GM12865 (cell line): ENCODE measurements around the gene PKP1.

Experiments used
- DNase-seq: peaks from one replicate; pipeline ENCODE4 v3.0.0; 2010; ENCODE audit warnings: low read depth
- H3K4me3 ChIP-seq: 2 replicates; pipeline ENCODE4 v1.5.1; 2011; ENCODE audit warnings: mild to moderate bottlenecking, low read depth, low read length, control low read depth
- TF ChIP-seq, protein P1 (sequence below): IDR thresholded peaks from 2 replicates; pipeline ENCODE4 v1.5.1; 2011; ENCODE audit warnings: low read length, control low read depth, low read depth, inconsistent platforms; ENCODE audit not compliant: insufficient read depth; ENCODE audit errors: missing control alignments

Gene PKP1

DNA sequence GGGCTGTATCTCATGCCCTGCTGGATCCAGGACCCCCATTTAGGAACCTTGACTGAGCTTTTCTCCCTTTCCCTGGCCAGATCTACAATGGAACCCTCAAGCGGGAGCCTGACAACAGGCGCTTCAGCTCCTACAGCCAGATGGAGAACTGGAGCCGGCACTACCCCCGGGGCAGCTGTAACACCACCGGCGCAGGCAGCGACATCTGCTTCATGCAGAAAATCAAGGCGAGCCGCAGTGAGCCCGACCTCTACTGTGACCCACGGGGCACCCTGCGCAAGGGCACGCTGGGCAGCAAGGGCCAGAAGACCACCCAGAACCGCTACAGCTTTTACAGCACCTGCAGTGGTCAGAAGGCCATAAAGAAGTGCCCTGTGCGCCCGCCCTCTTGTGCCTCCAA, 29.8 kb downstream of the PKP1 start:
- DNase-seq: no peak
- TF ChIP-seq, protein P1, sequence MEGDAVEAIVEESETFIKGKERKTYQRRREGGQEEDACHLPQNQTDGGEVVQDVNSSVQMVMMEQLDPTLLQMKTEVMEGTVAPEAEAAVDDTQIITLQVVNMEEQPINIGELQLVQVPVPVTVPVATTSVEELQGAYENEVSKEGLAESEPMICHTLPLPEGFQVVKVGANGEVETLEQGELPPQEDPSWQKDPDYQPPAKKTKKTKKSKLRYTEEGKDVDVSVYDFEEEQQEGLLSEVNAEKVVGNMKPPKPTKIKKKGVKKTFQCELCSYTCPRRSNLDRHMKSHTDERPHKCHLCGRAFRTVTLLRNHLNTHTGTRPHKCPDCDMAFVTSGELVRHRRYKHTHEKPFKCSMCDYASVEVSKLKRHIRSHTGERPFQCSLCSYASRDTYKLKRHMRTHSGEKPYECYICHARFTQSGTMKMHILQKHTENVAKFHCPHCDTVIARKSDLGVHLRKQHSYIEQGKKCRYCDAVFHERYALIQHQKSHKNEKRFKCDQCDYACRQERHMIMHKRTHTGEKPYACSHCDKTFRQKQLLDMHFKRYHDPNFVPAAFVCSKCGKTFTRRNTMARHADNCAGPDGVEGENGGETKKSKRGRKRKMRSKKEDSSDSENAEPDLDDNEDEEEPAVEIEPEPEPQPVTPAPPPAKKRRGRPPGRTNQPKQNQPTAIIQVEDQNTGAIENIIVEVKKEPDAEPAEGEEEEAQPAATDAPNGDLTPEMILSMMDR: no peak
- no peak overlapping the region for H3K4me3 ChIP-seq

DNA sequence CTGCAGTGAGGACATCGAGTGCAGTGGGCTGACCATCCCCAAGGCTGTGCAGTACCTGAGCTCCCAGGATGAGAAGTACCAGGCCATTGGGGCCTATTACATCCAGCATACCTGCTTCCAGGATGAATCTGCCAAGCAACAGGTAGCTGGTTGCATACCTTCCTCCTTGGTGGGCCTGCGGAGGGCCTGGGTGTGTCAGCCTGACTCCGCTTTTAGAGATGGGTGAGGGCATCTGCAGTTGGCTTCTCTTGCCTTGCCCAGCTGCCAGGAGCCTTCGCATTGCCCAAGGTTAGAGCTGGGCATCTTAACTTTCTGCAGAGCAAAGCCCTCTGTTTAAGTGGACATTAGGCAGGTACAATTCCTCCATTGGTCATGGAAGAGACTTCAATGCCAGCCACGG, 33.2 kb downstream of the PKP1 start:
- H3K4me3 ChIP-seq: no peak overlapping the region
- TF ChIP-seq, protein P1: no peak
- DNase-seq: no peak

DNA sequence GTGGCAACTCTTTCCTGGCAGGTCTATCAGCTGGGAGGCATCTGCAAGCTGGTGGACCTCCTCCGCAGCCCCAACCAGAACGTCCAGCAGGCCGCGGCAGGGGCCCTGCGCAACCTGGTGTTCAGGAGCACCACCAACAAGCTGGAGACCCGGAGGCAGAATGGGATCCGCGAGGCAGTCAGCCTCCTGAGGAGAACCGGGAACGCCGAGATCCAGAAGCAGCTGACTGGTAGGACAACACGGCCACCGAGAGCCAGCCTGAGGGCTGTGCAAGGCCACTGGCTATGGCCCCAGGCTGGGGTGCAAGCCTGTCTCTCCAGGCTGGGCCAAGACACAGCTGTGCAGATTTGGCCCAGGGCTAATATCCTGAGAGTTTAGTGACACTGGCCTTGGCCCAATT, 34.2 kb downstream of the PKP1 start:
- TF ChIP-seq, protein P1: no peak

DNA sequence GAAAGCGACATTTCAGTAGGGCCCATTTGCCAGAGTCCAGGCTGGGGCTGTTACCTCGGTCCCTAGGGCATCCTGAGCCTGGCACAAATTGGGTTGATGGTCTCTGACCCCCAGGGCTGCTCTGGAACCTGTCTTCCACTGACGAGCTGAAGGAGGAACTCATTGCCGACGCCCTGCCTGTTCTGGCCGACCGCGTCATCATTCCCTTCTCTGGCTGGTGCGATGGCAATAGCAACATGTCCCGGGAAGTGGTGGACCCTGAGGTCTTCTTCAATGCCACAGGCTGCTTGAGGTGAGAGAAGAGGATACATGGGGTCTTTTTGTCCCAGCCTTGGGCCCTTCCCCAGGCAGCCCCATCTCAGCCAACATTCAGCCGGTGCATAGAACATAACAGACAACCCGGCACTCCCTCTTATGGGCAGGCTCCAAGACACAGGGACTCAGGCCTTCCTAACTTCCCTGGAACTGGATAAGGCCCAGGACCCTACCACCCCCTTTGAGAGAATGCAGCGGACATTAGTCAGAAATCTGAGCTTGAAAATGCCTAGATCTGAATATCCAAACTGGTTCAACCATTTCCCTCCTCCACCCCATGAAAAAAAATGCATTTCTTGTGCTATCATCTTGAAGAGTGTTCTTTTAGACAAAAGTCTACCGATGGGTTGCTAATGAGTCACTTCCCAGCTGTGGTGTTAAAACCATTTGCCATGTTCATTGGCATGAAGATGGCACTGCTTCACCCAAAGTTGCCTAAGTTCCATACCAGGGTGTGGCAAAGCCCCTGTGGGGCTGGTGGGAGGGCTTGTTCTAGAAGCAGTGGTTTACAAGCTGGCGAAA, 35.4 kb downstream of the PKP1 start:
- H3K4me3 ChIP-seq: no peak overlapping the region
- no peak for DNase-seq
- TF ChIP-seq, protein P1: no peak

More for the DNA sequence above, 34.2 kb downstream of the PKP1 start:
- no peak overlapping the region for H3K4me3 ChIP-seq
- no peak for DNase-seq

DNA sequence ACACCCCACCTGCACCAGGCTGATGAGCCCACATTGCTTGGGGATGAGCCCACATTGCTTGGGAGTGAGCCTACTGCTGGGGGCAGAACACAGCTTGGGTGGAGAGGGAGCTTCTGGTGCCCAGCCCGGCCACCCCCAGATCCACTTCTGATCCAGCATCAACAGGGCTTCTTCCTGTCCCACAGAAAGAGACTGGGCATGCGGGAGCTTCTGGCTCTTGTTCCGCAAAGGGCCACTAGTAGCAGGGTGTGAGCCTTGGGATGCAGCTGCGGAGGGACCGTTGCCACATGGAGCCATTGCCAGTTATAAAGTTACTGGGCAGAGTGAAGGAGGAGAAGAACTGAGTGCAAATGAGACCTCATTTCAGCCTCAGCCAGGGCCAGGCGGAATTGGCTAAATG, 36.3 kb downstream of the PKP1 start:
- no peak overlapping the region for H3K4me3 ChIP-seq
- TF ChIP-seq, protein P1: no peak
- no peak for DNase-seq

DNA sequence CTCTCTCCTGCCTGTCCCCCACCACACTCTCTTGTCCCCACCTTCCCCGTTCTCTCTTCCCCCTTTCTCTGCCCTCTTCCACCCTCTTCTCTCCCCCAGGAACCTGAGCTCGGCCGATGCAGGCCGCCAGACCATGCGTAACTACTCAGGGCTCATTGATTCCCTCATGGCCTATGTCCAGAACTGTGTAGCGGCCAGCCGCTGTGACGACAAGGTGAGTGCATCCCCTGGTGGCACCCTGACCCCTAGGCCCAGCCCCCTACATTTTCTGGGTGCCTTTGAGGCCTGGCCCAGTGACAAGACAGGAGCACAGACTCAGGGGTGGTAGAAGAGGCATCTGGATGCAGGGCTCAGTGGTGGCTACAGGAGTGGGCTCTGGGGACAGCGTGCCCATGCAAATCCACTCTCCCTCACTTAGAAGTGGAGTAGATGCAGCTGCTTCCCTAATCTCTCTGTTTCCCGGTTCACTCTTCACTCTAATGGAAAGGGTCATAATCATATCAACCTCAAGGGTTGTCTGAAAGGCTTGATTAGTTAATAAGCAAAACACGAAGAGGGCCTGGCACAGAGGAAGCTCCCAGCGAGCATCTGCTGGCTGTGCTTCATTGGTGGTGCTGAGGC, 37.0 kb downstream of the PKP1 start:
- no peak for DNase-seq
- no peak overlapping the region for H3K4me3 ChIP-seq
- TF ChIP-seq, protein P1: no peak
